SK-N-SH (cell line): ENCODE data around the gene OSBPL8. TPM values are rescaled to one million over a fixed set of nuclear protein-coding genes. Genes with fewer than 3 reads are reported as not detected.

ENCODE experiments used
- CTCF ChIA-PET: fragments of 300-600, 350-600 bp; formaldehyde crosslinking; extraction: SDS; loops from one replicate; lab custom pipeline; 2021; lab: Yijun Ruan, JAX
- POLR2A ChIA-PET: fragments of 350-600 bp; sonication (Branson Sonifier 250); formaldehyde crosslinking; extraction: SDS; loops from one replicate; lab custom pipeline; 2020; ENCODE audit warnings: antibody characterized with exemption, inconsistent platforms; lab: Yijun Ruan, JAX
- DNase-seq: peaks from one replicate; pipeline ENCODE4 v3.0.0; 2012
- H2AFZ ChIP-seq: fragments of 200-600 bp; sonication (generic); 2 replicates; pipeline ENCODE4 v1.8.1; 2016; ENCODE audit warnings: antibody characterized with exemption, mild to moderate bottlenecking, low read depth
- H3F3A ChIP-seq: fragments of 200-600 bp; sonication (generic); replicated peaks from 2 replicates; pipeline ENCODE3; 2016; ENCODE audit warnings: antibody characterized with exemption, mild to moderate bottlenecking; ENCODE audit not compliant: insufficient read depth
- H3K27ac ChIP-seq, 2 experiments: fragments of 200-500 bp in 1 of 2; fragments of 200-600 bp in 1 of 2; sonication (Bioruptor generic) in 1 of 2; sonication (generic), shearing (Covaris generic) in 1 of 2; 2 replicates each; pipeline versions ENCODE4 v1.5.1 to v1.6.1; 2014 to 2016; ENCODE audit warnings: low read depth in 2 of 2, inconsistent platforms in 1 of 2, low read length in 1 of 2, mild to moderate bottlenecking in 1 of 2, mixed read lengths in 1 of 2
- H3K27me3 ChIP-seq: fragments of 200-600 bp; sonication (generic), shearing (Covaris generic); 2 replicates; pipeline ENCODE4 v1.6.1; 2016; ENCODE audit warnings: mixed run types; ENCODE audit not compliant: insufficient read depth
- H3K36me3 ChIP-seq, 2 experiments: fragments of 200-500 bp in 1 of 2; fragments of 200-600 bp in 1 of 2; sonication (Bioruptor generic) in 1 of 2; sonication (generic) in 1 of 2; replicated peaks in 1 of 2; 2 replicates each; pipeline versions ENCODE3 to v1.5.1; 2014 to 2016; ENCODE audit warnings: low read length in 1 of 2, mild to moderate bottlenecking in 1 of 2; ENCODE audit not compliant: insufficient read depth in 2 of 2, control insufficient read depth in 1 of 2
- H3K4me1 ChIP-seq, 2 experiments: fragments of 200-500 bp in 1 of 2; fragments of 200-600 bp in 1 of 2; sonication (Bioruptor generic) in 1 of 2; sonication (generic), shearing (Covaris generic) in 1 of 2; 2 replicates each; pipeline versions ENCODE4 v1.5.1 to v1.6.1; 2014 to 2016; ENCODE audit warnings: low read depth in 1 of 2, low read length in 1 of 2, mixed run types in 1 of 2; ENCODE audit not compliant: insufficient read depth in 2 of 2, control insufficient read depth in 1 of 2
- H3K4me2 ChIP-seq: fragments of 200-600 bp; sonication (generic), shearing (Covaris generic); 2 replicates; pipeline ENCODE4 v1.6.1; 2017; ENCODE audit warnings: mixed run types
- H3K4me3 ChIP-seq, 2 experiments: fragments of 200-500 bp in 1 of 2; fragments of 200-600 bp in 1 of 2; sonication (Bioruptor generic) in 1 of 2; sonication (generic), shearing (Covaris generic) in 1 of 2; 2 replicates each; pipeline versions ENCODE4 v1.5.1 to v1.8.1; 2014 to 2016; ENCODE audit warnings: low read depth in 2 of 2, inconsistent platforms in 1 of 2, low read length in 1 of 2, mild to moderate bottlenecking in 1 of 2, mixed read lengths in 1 of 2, moderate library complexity in 1 of 2
- H3K79me2 ChIP-seq: fragments of 200-600 bp; sonication (generic); 2 replicates; pipeline ENCODE4 v1.8.1; 2017; ENCODE audit warnings: mild to moderate bottlenecking; ENCODE audit not compliant: insufficient read depth
- H3K9ac ChIP-seq: fragments of 200-600 bp; sonication (generic); 2 replicates; pipeline ENCODE4 v1.6.1; 2017; ENCODE audit warnings: mixed run types
- H3K9me2 ChIP-seq: fragments of 200-600 bp; sonication (generic); 2 replicates; pipeline ENCODE4 v1.6.1; 2017; ENCODE audit warnings: mixed run types
- H3K9me3 ChIP-seq: fragments of 200-600 bp; sonication (generic); 2 replicates; pipeline ENCODE4 v1.6.1; 2017; ENCODE audit warnings: mixed run types, mild to moderate bottlenecking, moderate library complexity
- H4K20me1 ChIP-seq: fragments of 200-600 bp; sonication (generic); 2 replicates; pipeline ENCODE4 v1.6.1; 2017; ENCODE audit warnings: mild to moderate bottlenecking, mixed run types; ENCODE audit not compliant: insufficient read depth
- CTCF ChIP-seq: fragments of 200-600 bp; sonication (generic); IDR thresholded peaks from 2 replicates; pipeline ENCODE4 v1.6.1; 2017; ENCODE audit warnings: antibody characterized with exemption, mild to moderate bottlenecking, moderate library complexity
- FOXM1 ChIP-seq: IDR thresholded peaks from 2 replicates; pipeline ENCODE4 v1.4.0; 2012; ENCODE audit warnings: low read depth, mild to moderate bottlenecking
- GABPA ChIP-seq: IDR thresholded peaks from 2 replicates; pipeline ENCODE4 v1.4.0; 2012; ENCODE audit warnings: low read depth, mild to moderate bottlenecking
- MAX ChIP-seq: IDR thresholded peaks from 2 replicates; pipeline ENCODE4 v1.4.0; 2012; ENCODE audit warnings: low read depth
- PBX3 ChIP-seq: IDR thresholded peaks from 2 replicates; pipeline ENCODE4; 2012
- POLR2AphosphoS5 ChIP-seq: IDR thresholded peaks from 2 replicates; pipeline ENCODE4 v1.6.1; 2012; ENCODE audit warnings: low read depth, low read length
- RAD21 ChIP-seq: IDR thresholded peaks from 2 replicates; pipeline ENCODE4 v1.6.1; 2012; ENCODE audit warnings: mild to moderate bottlenecking, low read length
- REST ChIP-seq: IDR thresholded peaks from 2 replicates; pipeline ENCODE4 v1.6.1; 2012; ENCODE audit warnings: mild to moderate bottlenecking, low read depth, low read length, moderate library complexity
- RFX5 ChIP-seq: IDR thresholded peaks from 2 replicates; pipeline ENCODE4 v1.6.1; 2012; ENCODE audit warnings: mild to moderate bottlenecking, improper control_type of control experiment, low read length
- RXRA ChIP-seq: IDR thresholded peaks from 2 replicates; pipeline ENCODE4 v1.4.0; 2012; ENCODE audit warnings: low read depth, mild to moderate bottlenecking, borderline replicate concordance
- SIN3A ChIP-seq: IDR thresholded peaks from 2 replicates; pipeline ENCODE4 v1.6.1; 2012; ENCODE audit warnings: low read depth, mild to moderate bottlenecking, low read length, moderate library complexity, borderline replicate concordance
- YY1 ChIP-seq: IDR thresholded peaks from 2 replicates; pipeline ENCODE4 v1.4.0; 2012; ENCODE audit warnings: low read depth, mild to moderate bottlenecking
- WGBS: methylation state at CpG from one replicate; pipeline ENCODE4 v1.1.6; 2017; ENCODE audit warnings: low lambda C conversion rate; 5-methylcytosine and 5-hydroxymethylcytosine counted together
- polyA plus RNA-seq, 3 experiments: library from polyadenylated mRNA; depleted of rRNA; stranded (reverse); fragments of >200 nt; gene quantifications; 2 replicates each; pipeline ENCODE4 v1.2.3, GENCODE V29; 2012

Gene OSBPL8
- polyA plus RNA-seq, 1 of the 3 experiments (the other 2 are of a cell fraction) = 10.6 TPM

- TF ChIP-seq REST = no peak
These were observed 9.4 kb upstream of the OSBPL8 start (continued) for GRCh38 chr12:76568888-76569551.

GRCh38 chr12:76568130-76568529 is 8.6 kb upstream of the OSBPL8 start:
- POLR2A ChIA-PET = no interaction called here

GRCh38 chr12:76563061-76563460 is 3.5 kb upstream of the OSBPL8 start:
- H3K4me1 ChIP-seq = peaks cover 0 to 6% of the 10 kb centered on the region in 2 experiments; a peak in 2 of 4 replicates
- WGBS = 78% methylated on average over 2 of the region's 2 CpGs
- peaks cover 4% of the 10 kb centered on the region for H3F3A ChIP-seq
- no peak overlapping the region for H3K9ac ChIP-seq
- H3K9me2 ChIP-seq = no peaks in the 10 kb centered on the region
- H3K27ac ChIP-seq = no peak overlapping the region
- H3K79me2 ChIP-seq = peaks cover 14% of the 10 kb centered on the region
- TF ChIP-seq RXRA (no peak), GABPA (no peak), CTCF (no peak)
- DNase-seq = no peak
- ChIA-PET POLR2A (no interaction called here), CTCF (no interaction called here)
- H3K4me3 ChIP-seq = no peak overlapping the region
- no peaks in the 10 kb centered on the region for H4K20me1 ChIP-seq
- no peak overlapping the region for H2AFZ ChIP-seq
- H3K36me3 ChIP-seq = no peaks in the 10 kb centered on the region
- H3K27me3 ChIP-seq = no peaks in the 10 kb centered on the region
- no peaks in the 10 kb centered on the region for H3K9me3 ChIP-seq
- H3K4me2 ChIP-seq = no peak overlapping the region

More at GRCh38 chr12:76568130-76568529, 8.6 kb upstream of the OSBPL8 start:
- no peak overlapping the region for H3K9ac ChIP-seq
- H3F3A ChIP-seq = peaks cover 4% of the 10 kb centered on the region
- no peak overlapping the region for H2AFZ ChIP-seq
- H3K36me3 ChIP-seq = no peaks in the 10 kb centered on the region
- 93% methylated on average over 3 of the region's 3 CpGs for WGBS
- no peak for TF ChIP-seq FOXM1
- TF ChIP-seq GABPA = no peak
- no peak for TF ChIP-seq POLR2AphosphoS5
- TF ChIP-seq RFX5 = no peak
- TF ChIP-seq RAD21 = no peak
- TF ChIP-seq MAX = no peak
- TF ChIP-seq YY1 = no peak
- TF ChIP-seq SIN3A = no peak
- TF ChIP-seq PBX3 = no peak
- no peak for DNase-seq
- no peaks in the 10 kb centered on the region; the same call in 1 of the 2 replicates for H3K9me3 ChIP-seq
- H3K4me3 ChIP-seq = no peak overlapping the region
- no peak overlapping the region for H3K27ac ChIP-seq
- CTCF ChIA-PET = no interaction called here
- H3K4me1 ChIP-seq = no peaks in the 10 kb centered on the region
- no peak overlapping the region for H3K4me2 ChIP-seq
- H3K79me2 ChIP-seq = no peaks in the 10 kb centered on the region
- H3K9me2 ChIP-seq = no peaks in the 10 kb centered on the region
- no peaks in the 10 kb centered on the region for H4K20me1 ChIP-seq
- H3K27me3 ChIP-seq = no peaks in the 10 kb centered on the region
